M059J (cell line): ENCODE measurements around the gene ZIK1. TPM values are rescaled to one million over a fixed set of nuclear protein-coding genes. Genes with fewer than 3 reads are reported as not detected.

Experiments
- DNase-seq: peaks from one replicate; pipeline ENCODE4 v3.0.0-alpha.2; 2012; ENCODE audit warnings: low read depth
- total RNA-seq: library from RNA; depleted of rRNA; stranded (reverse); fragments of >200 nt; shearing (Covaris generic); gene quantifications from 2 replicates; pipeline ENCODE4 v1.2.3, GENCODE V29; 2014; rRNA removed

Gene ZIK1
- total RNA-seq, 1 experiment from 2014 or later: 12.3 TPM

DNA sequence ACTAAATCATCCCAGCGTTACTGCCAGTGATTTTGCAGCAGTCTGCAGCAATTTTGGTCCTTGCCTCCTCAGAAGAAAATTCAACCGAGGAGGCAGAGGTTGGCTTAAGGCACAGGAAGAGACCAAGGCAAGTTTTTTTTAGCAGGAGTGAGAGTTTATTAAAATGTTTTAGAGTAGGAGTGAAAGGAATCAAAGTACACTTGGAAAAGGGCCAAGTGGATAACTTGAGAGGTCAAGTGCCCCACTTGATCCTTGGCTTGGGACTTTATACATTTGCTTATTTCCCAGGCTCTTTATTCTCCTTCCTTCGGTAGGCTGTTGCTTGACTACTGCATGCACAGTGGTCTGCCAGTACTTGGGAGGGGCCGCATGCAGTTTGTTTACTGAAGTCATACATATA, 27.2 kb downstream of the ZIK1 start:
- DNase-seq: no peak

DNA sequence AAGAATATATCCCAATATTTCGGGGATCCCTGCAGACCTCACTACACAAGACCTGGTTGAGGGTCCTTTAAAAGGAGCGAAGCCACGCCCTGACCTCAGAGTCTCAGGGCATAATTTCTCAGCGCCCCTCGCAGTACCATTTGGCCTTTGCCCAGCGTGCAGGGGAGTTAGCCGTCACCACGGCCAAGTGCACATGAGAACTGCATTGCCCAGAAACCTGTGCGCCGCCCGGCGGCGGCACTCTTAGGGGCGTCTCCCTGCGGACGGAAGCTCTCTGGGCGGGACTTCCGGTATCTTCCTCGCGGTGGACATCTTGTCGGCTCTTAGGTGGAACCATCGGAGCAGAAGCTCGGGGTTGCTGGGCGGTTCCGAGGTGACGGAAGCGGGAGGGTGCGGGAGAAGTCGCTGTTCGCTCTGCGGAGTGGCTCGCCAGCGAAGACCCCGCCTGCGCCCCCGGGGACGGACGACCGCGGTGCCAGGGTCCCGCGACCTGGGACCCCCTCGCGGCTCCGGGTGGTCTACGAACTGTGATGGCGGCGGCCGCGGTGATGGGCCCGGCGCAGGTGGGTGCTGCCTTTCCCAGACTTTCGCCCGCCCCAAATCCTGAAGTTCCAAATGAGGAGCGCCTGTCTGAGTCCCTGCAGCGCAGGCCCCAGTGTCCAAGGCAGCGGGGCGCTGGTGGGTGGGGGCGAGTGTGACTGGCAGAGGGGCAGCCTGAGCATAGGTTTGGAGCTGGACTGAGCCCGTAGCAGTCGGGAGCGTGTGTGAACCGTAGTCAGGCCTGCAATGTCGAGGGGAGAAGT, 30.2 kb downstream of the ZIK1 start, which contains the start of gene ZNF134:
Gene ZNF134 (plus strand): TSS at position 302 of the 803 bp plus-strand sequence. CDS start 5,227 bp downstream, outside the sequence.
- peak; percentile 89 for DNase-seq

DNA sequence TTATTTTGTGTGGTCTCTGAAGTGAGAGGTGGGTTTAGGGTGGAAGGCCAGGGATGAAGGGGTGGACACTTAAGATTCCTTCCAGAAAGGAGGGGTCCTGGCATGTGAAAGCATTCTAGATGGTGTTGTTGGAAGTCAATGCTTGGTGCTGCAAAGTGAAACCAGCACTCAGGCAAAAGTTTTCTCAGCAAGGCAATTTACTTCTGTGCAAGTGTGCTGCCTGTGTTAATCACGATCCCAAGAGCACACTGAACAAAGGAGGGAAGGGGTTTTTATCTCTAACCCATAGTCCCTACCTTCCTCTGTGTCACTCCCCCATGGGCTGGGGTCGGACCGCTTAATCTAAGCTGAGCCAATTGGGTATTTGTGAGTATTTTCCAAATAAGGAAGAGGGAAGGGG, 31.4 kb downstream of the ZIK1 start:
- DNase-seq: peak; percentile 23

DNA sequence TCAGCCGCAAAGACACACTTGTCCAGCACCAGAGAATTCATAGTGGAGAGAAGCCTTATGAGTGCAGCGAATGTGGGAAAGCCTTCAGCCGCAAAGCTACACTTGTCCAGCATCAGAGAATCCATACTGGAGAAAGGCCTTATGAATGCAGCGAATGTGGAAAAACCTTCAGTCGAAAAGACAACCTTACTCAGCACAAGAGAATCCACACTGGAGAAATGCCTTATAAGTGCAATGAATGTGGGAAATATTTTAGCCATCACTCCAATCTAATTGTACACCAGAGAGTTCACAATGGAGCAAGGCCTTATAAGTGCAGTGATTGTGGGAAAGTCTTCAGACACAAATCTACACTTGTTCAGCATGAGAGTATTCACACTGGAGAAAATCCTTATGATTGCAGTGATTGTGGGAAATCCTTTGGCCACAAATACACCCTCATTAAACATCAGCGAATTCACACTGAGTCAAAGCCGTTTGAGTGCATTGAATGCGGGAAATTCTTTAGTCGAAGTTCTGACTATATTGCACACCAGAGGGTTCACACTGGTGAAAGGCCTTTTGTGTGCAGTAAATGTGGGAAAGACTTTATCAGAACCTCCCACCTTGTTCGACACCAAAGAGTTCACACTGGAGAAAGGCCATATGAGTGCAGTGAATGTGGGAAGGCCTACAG, 36.9 kb downstream of the ZIK1 start:
- DNase-seq: peak; percentile 14

DNA sequence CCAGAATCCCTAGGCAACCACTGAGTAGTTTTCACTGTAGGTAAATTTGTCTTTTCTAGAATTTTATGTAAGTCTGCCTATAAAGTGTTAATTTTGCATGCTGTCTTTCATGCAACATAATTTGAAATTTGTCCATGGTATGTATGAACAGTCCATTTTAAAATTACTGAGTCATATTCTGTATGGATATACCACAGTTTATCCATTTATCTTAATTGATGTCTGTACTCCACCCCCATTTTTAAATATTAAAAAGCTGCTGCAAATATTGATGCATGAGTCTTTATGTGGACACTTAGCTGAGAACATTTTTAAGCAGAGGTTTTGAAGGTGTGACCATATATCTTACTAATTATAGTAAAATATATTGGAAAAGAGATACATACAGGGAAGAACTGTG, 39.1 kb downstream of the ZIK1 start:
- DNase-seq: no peak

DNA sequence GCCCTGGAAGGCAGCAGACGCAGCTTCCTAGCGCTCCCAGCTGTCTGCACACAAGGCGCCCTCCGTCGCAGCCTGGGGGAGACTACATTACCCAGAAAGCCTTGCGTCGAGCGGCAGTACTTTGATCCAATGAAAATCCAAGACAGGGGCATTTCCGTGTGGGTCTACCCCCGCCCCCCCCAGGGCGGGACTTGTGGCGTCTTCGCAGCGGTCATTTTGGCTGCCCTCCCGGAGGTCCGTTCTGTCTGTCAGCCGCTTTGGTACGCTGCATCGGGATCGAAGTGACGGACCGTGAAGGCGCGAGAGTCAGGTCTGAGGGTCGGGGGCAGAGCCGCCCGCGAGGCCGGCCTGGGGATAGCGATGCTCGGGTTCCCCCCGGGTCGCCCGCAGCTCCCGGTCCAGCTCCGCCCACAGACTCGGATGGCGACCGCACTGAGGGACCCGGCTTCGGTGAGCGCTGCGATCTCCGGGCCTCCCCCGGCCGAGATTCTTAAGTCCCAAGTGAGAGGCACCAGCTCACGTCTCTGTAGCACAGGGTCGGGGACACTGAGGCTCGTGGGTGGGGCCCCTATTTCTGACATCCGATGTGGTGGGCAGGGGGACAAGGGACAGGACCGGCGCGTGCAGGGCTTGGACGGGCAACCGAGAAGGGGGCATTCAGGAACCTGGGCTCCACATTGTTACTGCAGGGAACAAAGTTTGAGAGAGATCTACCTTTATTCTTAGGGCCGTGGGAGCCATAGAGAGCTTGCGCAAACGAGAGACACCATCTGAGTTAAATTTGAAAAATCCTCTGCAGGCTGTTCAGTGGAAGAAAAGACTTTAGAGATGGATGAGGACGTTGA, 49.3 kb downstream of the ZIK1 start, which contains the start of gene ZNF211:
Gene ZNF211 (plus strand): TSS at position 182 of the 845 bp plus-strand sequence. CDS start 179 bp downstream, at position 361.
- DNase-seq: peak; percentile 95

DNA sequence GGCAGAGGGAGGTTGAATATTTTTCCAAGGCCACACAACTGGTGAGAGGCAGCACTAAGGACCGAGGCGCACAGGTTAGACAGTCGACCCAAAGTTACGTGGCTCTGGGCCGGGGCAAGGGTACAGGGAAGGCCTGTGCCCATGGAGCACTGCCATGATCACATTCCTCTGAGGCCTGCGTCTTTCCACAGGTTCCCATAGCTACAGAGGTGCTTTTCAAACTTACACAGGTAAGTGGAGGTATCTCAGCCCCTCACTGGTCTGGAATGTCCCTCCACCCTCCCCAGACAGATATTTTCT, 49.8 kb downstream of the ZIK1 start:
- DNase-seq: no peak

DNA sequence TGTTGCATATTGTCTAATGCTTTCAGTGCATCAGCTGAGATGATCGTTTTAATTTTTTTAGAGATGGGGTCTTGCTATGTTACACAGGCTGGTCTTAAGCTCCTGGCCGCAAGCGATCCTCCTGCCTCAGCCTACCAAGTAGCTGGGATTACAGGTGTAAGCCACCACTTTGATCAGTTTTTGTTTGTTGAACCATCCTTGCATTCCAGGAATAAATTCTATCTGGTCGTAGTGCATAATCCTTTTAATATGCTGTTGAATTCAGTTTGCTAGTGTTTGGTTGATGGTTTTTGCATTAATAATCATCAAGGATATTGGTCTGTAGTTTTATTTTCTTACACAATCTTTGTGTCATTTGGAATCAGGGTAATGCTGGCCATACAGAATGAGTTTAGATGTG, 53.4 kb downstream of the ZIK1 start:
- no peak for DNase-seq

DNA sequence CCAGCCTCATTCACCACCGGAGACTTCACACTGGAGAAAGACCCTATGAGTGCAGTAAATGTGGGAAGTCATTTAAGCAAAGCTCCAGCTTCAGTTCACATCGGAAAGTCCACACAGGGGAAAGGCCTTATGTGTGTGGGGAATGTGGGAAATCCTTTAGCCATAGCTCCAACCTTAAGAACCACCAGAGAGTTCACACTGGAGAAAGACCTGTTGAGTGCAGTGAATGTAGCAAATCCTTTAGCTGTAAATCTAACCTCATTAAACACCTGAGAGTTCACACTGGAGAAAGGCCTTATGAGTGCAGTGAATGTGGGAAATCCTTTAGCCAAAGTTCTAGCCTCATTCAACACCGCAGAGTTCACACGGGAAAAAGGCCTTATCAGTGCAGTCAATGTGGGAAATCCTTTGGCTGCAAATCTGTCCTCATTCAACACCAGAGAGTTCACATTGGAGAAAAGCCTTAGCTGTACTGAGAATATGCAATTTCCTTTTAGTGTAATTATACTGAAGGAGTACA, 57.8 kb downstream of the ZIK1 start:
- DNase-seq: no peak

DNA sequence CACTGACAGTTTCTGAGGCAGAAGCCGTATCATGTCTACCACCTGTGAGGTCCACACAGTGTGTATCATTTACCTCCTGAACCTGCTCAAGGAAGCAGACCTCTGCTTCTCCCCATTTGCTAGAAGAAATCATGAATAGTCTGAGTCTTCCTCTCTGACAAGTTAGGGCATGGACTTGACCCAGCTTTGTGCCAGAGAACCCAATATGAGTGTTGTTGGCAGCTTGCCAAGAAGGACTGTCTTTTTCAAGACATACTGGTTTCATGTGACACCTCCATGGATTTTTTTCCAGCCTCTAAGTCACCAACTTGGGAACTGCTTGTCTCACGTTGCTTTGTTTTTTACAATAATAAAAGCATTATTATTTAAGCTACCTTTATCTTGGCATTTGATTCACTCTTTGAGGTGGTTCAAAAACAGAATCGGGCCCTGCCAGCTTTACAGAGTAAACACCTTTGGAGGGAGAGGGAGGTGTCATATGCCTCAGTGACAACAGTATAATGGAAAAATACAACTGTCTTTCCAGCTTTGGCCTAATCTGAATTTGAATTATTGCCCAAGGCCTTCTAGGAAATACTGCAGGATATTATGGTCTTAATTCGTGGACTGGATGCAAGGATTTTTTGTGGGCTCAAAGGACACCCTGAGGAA, 58.6 kb downstream of the ZIK1 start:
- no peak for DNase-seq

Other genes starting within 250 kb of the ZIK1 start
- gene ZNF304, start 232.9 kb upstream of the ZIK1 start, total RNA-seq: 8.0 and 11.8 TPM in 2 replicates
- gene TRAPPC2B, start 220.6 kb upstream of the ZIK1 start, total RNA-seq: 32.7 and 34.6 TPM in 2 replicates
- 1.9 and 5.6 TPM in 2 replicates for gene ZNF547, start 220.6 kb upstream of the ZIK1 start, total RNA-seq
- 13.6 and 21.9 TPM in 2 replicates for gene ZNF548, start 194.3 kb upstream of the ZIK1 start, total RNA-seq
- gene ZNF17, start 173.0 kb upstream of the ZIK1 start, total RNA-seq: 5.2 and 9.9 TPM in 2 replicates
- gene ZNF749, start 148.8 kb upstream of the ZIK1 start, total RNA-seq: 3.2 and 7.0 TPM in 2 replicates
- 0.57 TPM in 1 of 2 replicates, not detected in the other for gene VN1R1, start 127.0 kb upstream of the ZIK1 start, total RNA-seq
- 14.9 and 15.1 TPM in 2 replicates for gene ZNF772, start 106.6 kb upstream of the ZIK1 start, total RNA-seq
- gene ZNF419, start 96.4 kb upstream of the ZIK1 start, total RNA-seq: 22.2 and 24.0 TPM in 2 replicates
- gene ZNF773, start 84.2 kb upstream of the ZIK1 start, total RNA-seq: 22.5 and 25.1 TPM in 2 replicates
- gene ZNF549, start 56.8 kb upstream of the ZIK1 start, total RNA-seq: 5.6 and 7.5 TPM in 2 replicates
- 9.4 and 14.0 TPM in 2 replicates for gene ZNF550, start 24.3 kb upstream of the ZIK1 start, total RNA-seq
- gene ZNF416, start 5.2 kb upstream of the ZIK1 start, total RNA-seq: 5.0 and 6.9 TPM in 2 replicates
- gene ZNF530, start 15.7 kb downstream of the ZIK1 start, total RNA-seq: 7.4 and 17.4 TPM in 2 replicates
- 16.5 and 17.6 TPM in 2 replicates for gene ZNF134, start 30.1 kb downstream of the ZIK1 start, total RNA-seq
- gene ZNF211, start 49.0 kb downstream of the ZIK1 start, total RNA-seq: 12.2 and 13.1 TPM in 2 replicates
- gene ZSCAN4, start 84.8 kb downstream of the ZIK1 start, total RNA-seq: not detected in 2 replicates
- 7.0 and 13.1 TPM in 2 replicates for gene ZNF551, start 97.8 kb downstream of the ZIK1 start, total RNA-seq
- not detected in 2 replicates for gene ZNF154, start 125.1 kb downstream of the ZIK1 start, total RNA-seq
- 1.9 and 5.4 TPM in 2 replicates for gene ZNF671, start 143.5 kb downstream of the ZIK1 start, total RNA-seq
- gene ZNF776, start 162.7 kb downstream of the ZIK1 start, total RNA-seq: 11.4 and 12.8 TPM in 2 replicates
- gene ZNF586, start 185.5 kb downstream of the ZIK1 start, total RNA-seq: 11.8 and 14.2 TPM in 2 replicates
- gene ZNF552, start 230.8 kb downstream of the ZIK1 start, total RNA-seq: 0.69 and 0.84 TPM in 2 replicates
- 8.3 and 8.5 TPM in 2 replicates for gene ZNF587B, start 246.2 kb downstream of the ZIK1 start, total RNA-seq